Keratinocyte (primary cell): ENCODE data around the gene ADAMTSL5. TPM values are rescaled to one million over a fixed set of nuclear protein-coding genes. Genes with fewer than 3 reads are reported as not detected.

Experiments used
- DNase-seq: peaks from one replicate; pipeline ENCODE4 v3.0.0-alpha.2; 2011; ENCODE audit warnings: low read depth, missing footprints, low spot score
- FAIRE-seq: peaks from 2 replicates; lab custom pipeline; 2011; peaks lifted over from hg19 to GRCh38; lab: Jason Lieb, UNC
- H2AFZ ChIP-seq: 2 replicates; pipeline ENCODE4 v1.6.0; 2012; ENCODE audit warnings: low read length, control low read depth, inconsistent platforms; ENCODE audit not compliant: control insufficient read depth
- H3K27ac ChIP-seq: 2 replicates; pipeline ENCODE4 v1.5.1; 2011; ENCODE audit warnings: low read length; ENCODE audit not compliant: control insufficient read depth, insufficient read depth
- H3K27me3 ChIP-seq: 3 replicates; pipeline ENCODE4 v1.6.0; 2011; ENCODE audit warnings: low read length; ENCODE audit not compliant: control insufficient read depth, insufficient read depth; ENCODE audit errors: extremely low read depth
- H3K36me3 ChIP-seq, 2 experiments: 2 replicates in 1 of 2; 3 replicates in 1 of 2; pipeline ENCODE4 v1.5.1; 2011; ENCODE audit warnings: low read length in 2 of 2, mild to moderate bottlenecking in 1 of 2; ENCODE audit not compliant: control insufficient read depth in 2 of 2, insufficient read depth in 2 of 2; ENCODE audit errors: extremely low read depth in 1 of 2
- H3K4me1 ChIP-seq: 3 replicates; pipeline ENCODE4 v1.5.1; 2011; ENCODE audit warnings: low read length; ENCODE audit not compliant: control insufficient read depth, insufficient read depth; ENCODE audit errors: extremely low read depth
- H3K4me2 ChIP-seq: 3 replicates; pipeline ENCODE4 v1.6.0; 2011; ENCODE audit warnings: low read depth, low read length; ENCODE audit not compliant: control insufficient read depth, insufficient read depth; ENCODE audit errors: extremely low read depth
- H3K4me3 ChIP-seq, 3 experiments: fragments of 200-600 bp in 1 of 3; sonication (generic) in 1 of 3; 2 replicates in 2 of 3; 3 replicates in 1 of 3; pipeline ENCODE4 v1.5.1; 2011 to 2016; ENCODE audit warnings: low read length in 3 of 3, mild to moderate bottlenecking in 3 of 3, control low read depth in 2 of 3, inconsistent platforms in 1 of 3, low read depth in 1 of 3, mixed read lengths in 1 of 3, mixed run types in 1 of 3, moderate library complexity in 1 of 3; ENCODE audit not compliant: control insufficient read depth in 2 of 3, insufficient read depth in 2 of 3; ENCODE audit errors: extremely low read depth in 1 of 3
- H3K79me2 ChIP-seq: 2 replicates; pipeline ENCODE4 v1.6.0; 2012; ENCODE audit warnings: low read length; ENCODE audit not compliant: control insufficient read depth, insufficient read depth
- H3K9ac ChIP-seq: 3 replicates; pipeline ENCODE4 v1.6.0; 2011; ENCODE audit warnings: low read length; ENCODE audit not compliant: control insufficient read depth, insufficient read depth; ENCODE audit errors: extremely low read depth
- H3K9me1 ChIP-seq: 3 replicates; pipeline ENCODE4 v1.6.0; 2011; ENCODE audit warnings: low read length; ENCODE audit not compliant: control insufficient read depth, insufficient read depth; ENCODE audit errors: extremely low read depth
- H3K9me3 ChIP-seq: 2 replicates; pipeline ENCODE4 v1.5.1; 2012; ENCODE audit warnings: low read depth, low read length; ENCODE audit not compliant: control insufficient read depth
- H4K20me1 ChIP-seq: 3 replicates; pipeline ENCODE4 v1.6.0; 2011; ENCODE audit warnings: low read length; ENCODE audit not compliant: control insufficient read depth, insufficient read depth; ENCODE audit errors: extremely low read depth
- EZH2 ChIP-seq: IDR thresholded peaks from one replicate; pipeline ENCODE4 v1.6.1; 2012; ENCODE audit warnings: inconsistent platforms, mild to moderate bottlenecking, low read length, moderate library complexity
- dilution Hi-C: fragments of 300-500 bp; cut with MboI; formaldehyde crosslinking; loops from one replicate; pipeline ENCODE4 v1.7.0; 2020; ENCODE audit warnings: low sequenced_read_pairs; ENCODE audit not compliant: extremely low pct_ligation_motif_present
- polyA plus RNA-seq, 5 experiments: library from polyadenylated mRNA; depleted of rRNA in 3 of 5; stranded (reverse) in 3 of 5; stranded (forward) in 1 of 5; unstranded in 1 of 5; fragments of >200 nt; gene quantifications; 1 replicate in 1 of 5; 2 replicates in 3 of 5; 3 replicates in 1 of 5; pipeline versions ENCODE4 v1.2.1 to v1.2.3, GENCODE V29; 2011 to 2012; ENCODE audit warnings: missing spikeins in 2 of 5, low read depth in 1 of 5, low replicate concordance in 1 of 5
- TF ChIP-seq, protein P1 (sequence below), 3 experiments: IDR thresholded peaks in 1 of 3; conservative IDR thresholded peaks in 1 of 3; optimal IDR thresholded peaks in 1 of 3; 2 replicates in 2 of 3; 3 replicates in 1 of 3; pipeline versions ENCODE3 to v1.5.1; 2011; ENCODE audit warnings: low read length in 3 of 3, mild to moderate bottlenecking in 3 of 3, moderate library complexity in 2 of 3, control low read depth in 1 of 3, inconsistent platforms in 1 of 3; ENCODE audit not compliant: insufficient read depth in 2 of 3; ENCODE audit errors: extremely low read depth in 1 of 3

ADAMTSL5 gene
- polyA plus RNA-seq, 1 donor (not counting 4 experiments of a cell fraction or from before 2014, with no cell fraction given), result 4.2 TPM

DNA sequence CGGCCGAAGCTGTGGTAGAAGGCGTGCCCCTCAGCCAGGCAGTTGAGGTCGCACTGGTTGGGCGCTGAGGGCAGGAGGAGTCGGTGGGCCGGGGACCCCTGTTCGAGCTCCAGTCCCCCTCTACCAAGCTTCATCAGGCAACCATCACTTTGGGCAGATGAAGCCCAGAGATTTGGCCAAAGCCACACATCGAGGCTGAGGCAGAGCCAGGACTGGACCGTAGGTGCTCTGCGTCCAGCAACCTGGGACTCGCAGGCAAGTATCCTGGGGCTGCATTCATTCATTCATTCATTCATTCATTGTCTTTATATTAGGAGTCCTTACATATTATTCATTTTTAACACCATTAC lies 4.3 kb downstream of the ADAMTSL5 start:
- Histone ChIP-seq H3K79me2 (no peaks in the 10 kb centered on the region), H3K9ac (no peak overlapping the region), H3K27ac (no peak overlapping the region), H3K36me3 (peaks cover 0 to 5% of the 10 kb centered on the region in 2 experiments), H3K27me3 (peaks cover 10% of the 10 kb centered on the region), H4K20me1 (no peaks in the 10 kb centered on the region), H3K9me1 (no peaks in the 10 kb centered on the region), H3K4me2 (peak overlapping the region; percentile 66), H2AFZ (no peak overlapping the region), H3K4me1 (peaks cover 13% of the 10 kb centered on the region), H3K9me3 (no peaks in the 10 kb centered on the region), H3K4me3 (no peak overlapping the region)
- dilution Hi-C loops, result no loop called here
- DNase-seq (no peak), FAIRE-seq (no peak)
- no peak for TF ChIP-seq EZH2
- TF ChIP-seq, protein P1, sequence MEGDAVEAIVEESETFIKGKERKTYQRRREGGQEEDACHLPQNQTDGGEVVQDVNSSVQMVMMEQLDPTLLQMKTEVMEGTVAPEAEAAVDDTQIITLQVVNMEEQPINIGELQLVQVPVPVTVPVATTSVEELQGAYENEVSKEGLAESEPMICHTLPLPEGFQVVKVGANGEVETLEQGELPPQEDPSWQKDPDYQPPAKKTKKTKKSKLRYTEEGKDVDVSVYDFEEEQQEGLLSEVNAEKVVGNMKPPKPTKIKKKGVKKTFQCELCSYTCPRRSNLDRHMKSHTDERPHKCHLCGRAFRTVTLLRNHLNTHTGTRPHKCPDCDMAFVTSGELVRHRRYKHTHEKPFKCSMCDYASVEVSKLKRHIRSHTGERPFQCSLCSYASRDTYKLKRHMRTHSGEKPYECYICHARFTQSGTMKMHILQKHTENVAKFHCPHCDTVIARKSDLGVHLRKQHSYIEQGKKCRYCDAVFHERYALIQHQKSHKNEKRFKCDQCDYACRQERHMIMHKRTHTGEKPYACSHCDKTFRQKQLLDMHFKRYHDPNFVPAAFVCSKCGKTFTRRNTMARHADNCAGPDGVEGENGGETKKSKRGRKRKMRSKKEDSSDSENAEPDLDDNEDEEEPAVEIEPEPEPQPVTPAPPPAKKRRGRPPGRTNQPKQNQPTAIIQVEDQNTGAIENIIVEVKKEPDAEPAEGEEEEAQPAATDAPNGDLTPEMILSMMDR (optimal IDR thresholded peaks at IDR 0.05 in 1 of 3, IDR thresholded peaks at IDR 0.05 in 1 of 3, conservative IDR thresholded peaks at IDR 0.05 in 1 of 3; ENCODE audit: extremely low read depth in 1 of 3, insufficient read depth in 2 of 3, low read length in 3 of 3), result no peak

- no peaks in the 10 kb centered on the region for H3K79me2 ChIP-seq
- FAIRE-seq, result peak; percentile 67
- H3K9me1 ChIP-seq, result no peaks in the 10 kb centered on the region
- H3K27ac ChIP-seq, result peak overlapping the region; percentile 76
- TF ChIP-seq, protein P1 (optimal IDR thresholded peaks at IDR 0.05 in 1 of 3, IDR thresholded peaks at IDR 0.05 in 1 of 3, conservative IDR thresholded peaks at IDR 0.05 in 1 of 3; ENCODE audit: extremely low read depth in 1 of 3, insufficient read depth in 2 of 3, low read length in 3 of 3), result no peak
- TF ChIP-seq EZH2, result no peak
- dilution Hi-C loops, result no loop called here
- H3K27me3 ChIP-seq, result peaks cover 15% of the 10 kb centered on the region
- peak overlapping the region; percentile 76 for H2AFZ ChIP-seq
- DNase-seq, result peak; percentile 69
- H3K4me3 ChIP-seq, result peak overlapping the region; percentile 44 to 69 (median 55)
- H3K4me2 ChIP-seq, result peak overlapping the region; percentile 75
- H3K36me3 ChIP-seq, result peaks cover 0 to 5% of the 10 kb centered on the region in 2 experiments
- H3K9me3 ChIP-seq, result no peaks in the 10 kb centered on the region
- H3K9ac ChIP-seq, result peak overlapping the region; percentile 73
- no peaks in the 10 kb centered on the region for H4K20me1 ChIP-seq
- peaks cover 17% of the 10 kb centered on the region for H3K4me1 ChIP-seq
These were observed 4.9 kb downstream of the ADAMTSL5 start for GRCh38 chr19:1507763-1508506.
